K562 (cell line): Measurements from ENCODE around the gene MTA2. TPM values are rescaled to one million over a fixed set of nuclear protein-coding genes. Genes with fewer than 3 reads are reported as not detected.
A peak's percentile ranks its signal among the peaks of the same experiment; 100 is the strongest.

Experiments
- ATF1 ChIP-seq, 2 experiments: fragments of 450-650 bp in 1 of 2; IDR thresholded peaks; 2 replicates each; pipeline ENCODE4 v1.6.1; 2016; ENCODE audit warnings: missing compliant biosample characterization in 1 of 2, missing genetic modification characterization in 1 of 2
- ERF ChIP-seq: fragments of 450-650 bp; formaldehyde crosslinking; IDR thresholded peaks from 2 replicates; pipeline ENCODE4 v1.4.0; 2020; ENCODE audit warnings: mild to moderate bottlenecking, mixed read lengths
- ETV5 ChIP-seq: sonication (generic); formaldehyde crosslinking; IDR thresholded peaks from 2 replicates; pipeline ENCODE4 v1.4.0; 2020; ENCODE audit warnings: low read depth, mild to moderate bottlenecking, missing genetic modification reagents
- GABPB1 ChIP-seq: sonication (generic); formaldehyde crosslinking; IDR thresholded peaks from 2 replicates; pipeline ENCODE4 v1.8.0; 2022; ENCODE audit warnings: mild to moderate bottlenecking, missing genetic modification reagents
- HCFC1 ChIP-seq: IDR thresholded peaks from 2 replicates; pipeline ENCODE4 v1.6.1; 2012; ENCODE audit warnings: low read depth, low read length, improper control_type of control experiment
- HOMEZ ChIP-seq: fragments of 250-450 bp; sonication (Bioruptor Pico); IDR thresholded peaks from 2 replicates; pipeline ENCODE4 v1.4.0; 2020; ENCODE audit warnings: mild to moderate bottlenecking, moderate library complexity
- KDM2B ChIP-seq: fragments of 250-450 bp; sonication (Bioruptor Pico); IDR thresholded peaks from 2 replicates; pipeline ENCODE4 v1.8.0; 2021; ENCODE audit warnings: mild to moderate bottlenecking, moderate library complexity
- L3MBTL2 ChIP-seq: fragments of 450-650 bp; IDR thresholded peaks from 2 replicates; pipeline ENCODE4 v1.6.1; 2016; ENCODE audit warnings: mild to moderate bottlenecking, moderate library complexity
- NONO ChIP-seq, 2 experiments: fragments of 200-400 bp in 1 of 2; fragments of 450-650 bp in 1 of 2; formaldehyde crosslinking in 1 of 2; IDR thresholded peaks; 2 replicates each; pipeline ENCODE4 v1.6.1; 2017; ENCODE audit warnings: low read depth in 2 of 2, mild to moderate bottlenecking in 2 of 2, moderate library complexity in 2 of 2, low read length in 1 of 2
- NUFIP1 ChIP-seq: fragments of 450-650 bp; IDR thresholded peaks from 2 replicates; pipeline ENCODE4 v1.6.1; 2018; ENCODE audit not compliant: partially characterized antibody
- OTX1 ChIP-seq: fragments of 450-650 bp; formaldehyde crosslinking; IDR thresholded peaks from 2 replicates; pipeline ENCODE4 v1.4.0; 2022; ENCODE audit warnings: mild to moderate bottlenecking
- RB1 ChIP-seq: fragments of 450-650 bp; IDR thresholded peaks from 2 replicates; pipeline ENCODE4 v1.6.1; 2017; ENCODE audit warnings: low read depth, mild to moderate bottlenecking
- SP1 ChIP-seq: sonication (generic); formaldehyde crosslinking; IDR thresholded peaks from 2 replicates; pipeline ENCODE4 v1.8.1; 2022; ENCODE audit warnings: mild to moderate bottlenecking, missing genetic modification reagents
- VEZF1 ChIP-seq: fragments of 200-800 bp; sonication (Bioruptor generic); IDR thresholded peaks from 2 replicates; pipeline ENCODE4 v1.6.1; 2017; ENCODE audit warnings: missing genetic modification characterization, missing compliant biosample characterization
- XRCC4 ChIP-seq: IDR thresholded peaks from one replicate; pipeline ENCODE4 v1.6.1; 2011; ENCODE audit not compliant: insufficient read depth, insufficient read length; ENCODE audit errors: extremely low read depth
- ZFX ChIP-seq: sonication (generic); formaldehyde crosslinking; IDR thresholded peaks from 2 replicates; pipeline ENCODE4 v1.8.0; 2022; ENCODE audit warnings: mild to moderate bottlenecking, missing genetic modification reagents, moderate library complexity
- polyA plus RNA-seq, 8 experiments: library from polyadenylated mRNA; depleted of rRNA in 4 of 8; stranded (reverse) in 5 of 8; unstranded in 3 of 8; fragments of >200 nt; fragmentation: Nextera tagmentation in 2 of 8; fragmentation: Illumina TruSeq in 1 of 8; extraction: Ambion mirVana in 2 of 8; extraction: Trizol in 1 of 8; gene quantifications; 2 replicates each; pipeline versions ENCODE4 v1.2.1 to v1.2.3, GENCODE V29; 2011 to 2014; ENCODE audit warnings: inconsistent platforms in 1 of 8, missing spikeins in 1 of 8
- total RNA-seq, 7 experiments: library from RNA; depleted of rRNA in 6 of 7; stranded (reverse); fragments of >200 nt in 6 of 7; fragmentation: Illumina TruSeq in 2 of 7; extraction: Trizol in 2 of 7; gene quantifications; 2 replicates each; pipeline versions ENCODE4 v1.2.1 to v1.2.3, GENCODE V29; 2011 to 2021; ENCODE audit warnings: low replicate concordance in 1 of 7
- TF ChIP-seq, protein P1 (sequence below): sonication (generic); formaldehyde crosslinking; IDR thresholded peaks from 2 replicates; pipeline ENCODE4 v1.8.1; 2023; ENCODE audit warnings: missing genetic modification reagents, mild to moderate bottlenecking, borderline replicate concordance
- TF ChIP-seq, protein P2 (sequence below): sonication (generic); formaldehyde crosslinking; IDR thresholded peaks from 2 replicates; pipeline ENCODE4 v1.8.0; 2022; ENCODE audit warnings: mild to moderate bottlenecking, low read depth, missing genetic modification reagents

The MTA2 gene
- total and polyA plus RNA-seq, 9 of the 15 experiments (the other 6 are each of a cell fraction or from before 2014, with no cell fraction given) = 6.2 to 220 (median 172) TPM

- TF ChIP-seq HOMEZ (CRISPR knock-in tag) (0 out of 2 replicates have a peak, but pooled peaks have one; percentile 10), ETV5 (no peak), KDM2B (CRISPR knock-in tag) (peak; percentile 94; the same call in 1 of the 2 replicates), L3MBTL2 (0 out of 2 replicates have a peak, but pooled peaks have one; percentile 44), NONO (IDR thresholded peaks at IDR 0.05; ENCODE audit: low read depth in 2 of 2, low read length in 1 of 2) (peak in 1 of 2 experiments; percentile 34; a peak in 2 of 4 replicates), VEZF1 (CRISPR knock-in tag) (peak; percentile 83), ERF (0 out of 2 replicates have a peak, but pooled peaks have one; percentile 23), OTX1 (CRISPR knock-in tag) (no peak; the same call in 1 of the 2 replicates), ZFX (CRISPR knock-in tag) (peak; percentile 76), RB1 (0 out of 2 replicates have a peak, but pooled peaks have one; percentile 19), ATF1 (CRISPR knock-in tag; IDR thresholded peaks at IDR 0.05) (no peak), ATF1 (tag; IDR thresholded peaks at IDR 0.05) (0 out of 2 replicates have a peak, but pooled peaks have one; percentile 16), HCFC1 (0 out of 2 replicates have a peak, but pooled peaks have one; percentile 13), SP1 (0 out of 2 replicates have a peak, but pooled peaks have one; percentile 31), XRCC4 (no peak), NUFIP1 (no peak), GABPB1 (peak; percentile 26; the same call in 1 of the 2 replicates)
- TF ChIP-seq, protein P1, sequence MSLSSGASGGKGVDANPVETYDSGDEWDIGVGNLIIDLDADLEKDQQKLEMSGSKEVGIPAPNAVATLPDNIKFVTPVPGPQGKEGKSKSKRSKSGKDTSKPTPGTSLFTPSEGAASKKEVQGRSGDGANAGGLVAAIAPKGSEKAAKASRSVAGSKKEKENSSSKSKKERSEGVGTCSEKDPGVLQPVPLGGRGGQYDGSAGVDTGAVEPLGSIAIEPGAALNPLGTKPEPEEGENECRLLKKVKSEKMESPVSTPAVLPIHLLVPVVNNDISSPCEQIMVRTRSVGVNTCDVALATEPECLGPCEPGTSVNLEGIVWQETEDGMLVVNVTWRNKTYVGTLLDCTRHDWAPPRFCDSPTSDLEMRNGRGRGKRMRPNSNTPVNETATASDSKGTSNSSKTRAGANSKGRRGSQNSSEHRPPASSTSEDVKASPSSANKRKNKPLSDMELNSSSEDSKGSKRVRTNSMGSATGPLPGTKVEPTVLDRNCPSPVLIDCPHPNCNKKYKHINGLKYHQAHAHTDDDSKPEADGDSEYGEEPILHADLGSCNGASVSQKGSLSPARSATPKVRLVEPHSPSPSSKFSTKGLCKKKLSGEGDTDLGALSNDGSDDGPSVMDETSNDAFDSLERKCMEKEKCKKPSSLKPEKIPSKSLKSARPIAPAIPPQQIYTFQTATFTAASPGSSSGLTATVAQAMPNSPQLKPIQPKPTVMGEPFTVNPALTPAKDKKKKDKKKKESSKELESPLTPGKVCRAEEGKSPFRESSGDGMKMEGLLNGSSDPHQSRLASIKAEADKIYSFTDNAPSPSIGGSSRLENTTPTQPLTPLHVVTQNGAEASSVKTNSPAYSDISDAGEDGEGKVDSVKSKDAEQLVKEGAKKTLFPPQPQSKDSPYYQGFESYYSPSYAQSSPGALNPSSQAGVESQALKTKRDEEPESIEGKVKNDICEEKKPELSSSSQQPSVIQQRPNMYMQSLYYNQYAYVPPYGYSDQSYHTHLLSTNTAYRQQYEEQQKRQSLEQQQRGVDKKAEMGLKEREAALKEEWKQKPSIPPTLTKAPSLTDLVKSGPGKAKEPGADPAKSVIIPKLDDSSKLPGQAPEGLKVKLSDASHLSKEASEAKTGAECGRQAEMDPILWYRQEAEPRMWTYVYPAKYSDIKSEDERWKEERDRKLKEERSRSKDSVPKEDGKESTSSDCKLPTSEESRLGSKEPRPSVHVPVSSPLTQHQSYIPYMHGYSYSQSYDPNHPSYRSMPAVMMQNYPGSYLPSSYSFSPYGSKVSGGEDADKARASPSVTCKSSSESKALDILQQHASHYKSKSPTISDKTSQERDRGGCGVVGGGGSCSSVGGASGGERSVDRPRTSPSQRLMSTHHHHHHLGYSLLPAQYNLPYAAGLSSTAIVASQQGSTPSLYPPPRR (CRISPR knock-in tag) = no peak
- TF ChIP-seq, protein P2, sequence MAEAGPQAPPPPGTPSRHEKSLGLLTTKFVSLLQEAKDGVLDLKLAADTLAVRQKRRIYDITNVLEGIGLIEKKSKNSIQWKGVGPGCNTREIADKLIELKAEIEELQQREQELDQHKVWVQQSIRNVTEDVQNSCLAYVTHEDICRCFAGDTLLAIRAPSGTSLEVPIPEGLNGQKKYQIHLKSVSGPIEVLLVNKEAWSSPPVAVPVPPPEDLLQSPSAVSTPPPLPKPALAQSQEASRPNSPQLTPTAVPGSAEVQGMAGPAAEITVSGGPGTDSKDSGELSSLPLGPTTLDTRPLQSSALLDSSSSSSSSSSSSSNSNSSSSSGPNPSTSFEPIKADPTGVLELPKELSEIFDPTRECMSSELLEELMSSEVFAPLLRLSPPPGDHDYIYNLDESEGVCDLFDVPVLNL = 0 out of 2 replicates have a peak, but pooled peaks have one; percentile 36
Observed at GRCh38 chr11:62546244-62546928, 55.3 kb downstream of the MTA2 start, which contains the start of gene AHNAK (continued).
